Transverse colon (tissue), 4 donors: ENCODE results near the gene AASDH.

ENCODE experiments used
- POLR2A ChIP-seq: fragments of 450-650 bp; IDR thresholded peaks from one replicate; pipeline ENCODE4 v1.6.1; 2016; ENCODE audit warnings: antibody characterized with exemption, mild to moderate bottlenecking, moderate library complexity
- POLR2AphosphoS5 ChIP-seq, 3 donors: sonication (generic); formaldehyde crosslinking; IDR thresholded peaks; one replicate each; pipeline ENCODE4 v1.6.1; 2016; ENCODE audit warnings: antibody characterized with exemption in 3 of 3
- TF ChIP-seq, protein P1 (sequence below), 5 experiments: fragments of 200-600 bp in 3 of 5; fragments of 450-650 bp in 2 of 5; sonication (generic) in 3 of 5; IDR thresholded peaks; 1 replicate in 2 of 5; 2 replicates in 3 of 5; pipeline ENCODE4 v1.5.1; 2016 to 2017; ENCODE audit warnings: antibody characterized with exemption in 5 of 5, inconsistent platforms in 3 of 5, mild to moderate bottlenecking in 2 of 5, moderate library complexity in 1 of 5

DNA sequence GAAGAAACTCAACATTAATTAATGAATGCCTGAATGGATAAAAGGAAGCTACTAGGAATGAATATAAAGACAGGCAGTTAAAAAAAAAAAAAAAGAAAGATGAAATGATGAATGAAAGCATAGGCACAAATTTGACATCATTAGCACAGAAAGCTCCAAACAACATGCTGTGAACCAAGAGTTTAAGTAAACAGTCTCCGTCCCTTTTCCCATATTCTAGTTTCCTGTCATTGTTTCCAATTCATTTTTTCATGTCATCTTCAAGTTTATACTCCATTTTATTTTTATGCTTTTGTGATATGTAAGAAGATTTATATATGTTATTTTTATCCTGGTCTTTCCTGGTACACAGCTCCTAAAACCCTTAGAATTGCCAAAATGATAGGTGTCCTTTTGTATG is 17.7 kb upstream of the AASDH start:
- TF ChIP-seq, protein P1, sequence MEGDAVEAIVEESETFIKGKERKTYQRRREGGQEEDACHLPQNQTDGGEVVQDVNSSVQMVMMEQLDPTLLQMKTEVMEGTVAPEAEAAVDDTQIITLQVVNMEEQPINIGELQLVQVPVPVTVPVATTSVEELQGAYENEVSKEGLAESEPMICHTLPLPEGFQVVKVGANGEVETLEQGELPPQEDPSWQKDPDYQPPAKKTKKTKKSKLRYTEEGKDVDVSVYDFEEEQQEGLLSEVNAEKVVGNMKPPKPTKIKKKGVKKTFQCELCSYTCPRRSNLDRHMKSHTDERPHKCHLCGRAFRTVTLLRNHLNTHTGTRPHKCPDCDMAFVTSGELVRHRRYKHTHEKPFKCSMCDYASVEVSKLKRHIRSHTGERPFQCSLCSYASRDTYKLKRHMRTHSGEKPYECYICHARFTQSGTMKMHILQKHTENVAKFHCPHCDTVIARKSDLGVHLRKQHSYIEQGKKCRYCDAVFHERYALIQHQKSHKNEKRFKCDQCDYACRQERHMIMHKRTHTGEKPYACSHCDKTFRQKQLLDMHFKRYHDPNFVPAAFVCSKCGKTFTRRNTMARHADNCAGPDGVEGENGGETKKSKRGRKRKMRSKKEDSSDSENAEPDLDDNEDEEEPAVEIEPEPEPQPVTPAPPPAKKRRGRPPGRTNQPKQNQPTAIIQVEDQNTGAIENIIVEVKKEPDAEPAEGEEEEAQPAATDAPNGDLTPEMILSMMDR (IDR thresholded peaks at IDR 0.05), result no peak
- TF ChIP-seq POLR2AphosphoS5 (IDR thresholded peaks at IDR 0.05) (no peak), POLR2A (no peak)
